ENCODE measurements around the gene DIP2C.

DIP2C gene

GRCh38 chr10:393787-394438, 295.6 kb downstream of the DIP2C start:
- H3K27ac ChIP-seq = no peak overlapping the region
- TF ChIP-seq CTCF (conservative IDR thresholded peaks at IDR 0.05) = no peak
- no peak for TF ChIP-seq ZFX (IDR thresholded peaks at IDR 0.05)

- TF ChIP-seq CTCF (conservative IDR thresholded peaks at IDR 0.05) (no peak), ZFX (IDR thresholded peaks at IDR 0.05) (no peak)
- H3K27ac ChIP-seq = no peak overlapping the region
Measured at GRCh38 chr10:393106-393745, 296.2 kb downstream of the DIP2C start.

GRCh38 chr10:392705-393037, 296.8 kb downstream of the DIP2C start:
- no peak for TF ChIP-seq ZFX (IDR thresholded peaks at IDR 0.05)
- no peak for TF ChIP-seq CTCF (conservative IDR thresholded peaks at IDR 0.05)
- H3K27ac ChIP-seq = no peak overlapping the region

GRCh38 chr10:391847-392704, 297.4 kb downstream of the DIP2C start:
- TF ChIP-seq CTCF (conservative IDR thresholded peaks at IDR 0.05) (no peak), ZFX (IDR thresholded peaks at IDR 0.05) (no peak)

GRCh38 chr10:391305-391704, 298.2 kb downstream of the DIP2C start:
- TF ChIP-seq ZFX (IDR thresholded peaks at IDR 0.05) = no peak
- TF ChIP-seq CTCF (conservative IDR thresholded peaks at IDR 0.05) = no peak
- H3K27ac ChIP-seq = no peak overlapping the region

More at GRCh38 chr10:391847-392704, 297.4 kb downstream of the DIP2C start:
- no peak overlapping the region for H3K27ac ChIP-seq

GRCh38 chr10:390449-391100, 298.9 kb downstream of the DIP2C start:
- no peak for TF ChIP-seq CTCF (conservative IDR thresholded peaks at IDR 0.05)
- TF ChIP-seq ZFX (IDR thresholded peaks at IDR 0.05) = no peak
- H3K27ac ChIP-seq = no peak overlapping the region
